Panc1 (cell line): Measurements from ENCODE around the gene AQP7. TPM values are rescaled to one million over a fixed set of nuclear protein-coding genes. Genes with fewer than 3 reads are reported as not detected.

Source experiments
- ATAC-seq: fragments of 200-7000 bp; cut with Tn5 transposase; 2 replicates; pipeline ENCODE4 v1.9.1; 2020; ENCODE audit warnings: mild to moderate bottlenecking, moderate library complexity
- BruUV-seq: library from RNA; stranded (reverse); fragments of 400-500 nt; replicated peaks from 2 replicates; lab custom pipeline; 2021; lab: Mats Ljungman, UMichigan
- CTCF ChIA-PET: fragments of 300-600 bp; sonication (Branson Sonifier 250); formaldehyde crosslinking; loops from one replicate; lab custom pipeline; 2022; ENCODE audit warnings: antibody characterized with exemption; lab: Charles Lee
- POLR2A ChIA-PET: fragments of 300-600 bp; sonication (Branson Sonifier 250); formaldehyde crosslinking; loops from one replicate; lab custom pipeline; 2022; ENCODE audit warnings: antibody characterized with exemption; lab: Charles Lee
- DNase-seq: peaks from one replicate; pipeline ENCODE4 v3.0.0-alpha.2; 2010; ENCODE audit warnings: low read depth, low spot score
- H3K27ac ChIP-seq: 2 replicates; pipeline ENCODE4 v1.5.1; 2011; ENCODE audit warnings: mild to moderate bottlenecking, low read length, inconsistent platforms
- H3K27me3 ChIP-seq: fragments of 200-500 bp; sonication (Bioruptor generic); 2 replicates; pipeline ENCODE4 v1.6.0; 2014; ENCODE audit warnings: low read length, inconsistent platforms; ENCODE audit not compliant: control insufficient read depth, insufficient read depth
- H3K36me3 ChIP-seq: fragments of 200-500 bp; sonication (Bioruptor generic); 2 replicates; pipeline ENCODE4 v1.5.1; 2014; ENCODE audit warnings: inconsistent platforms, mild to moderate bottlenecking, low read length, moderate library complexity; ENCODE audit not compliant: control insufficient read depth, insufficient read depth
- H3K4me1 ChIP-seq: 2 replicates; pipeline ENCODE4 v1.5.1; 2011; ENCODE audit warnings: inconsistent platforms, mild to moderate bottlenecking, low read length, moderate library complexity; ENCODE audit not compliant: control insufficient read depth, insufficient read depth
- H3K4me3 ChIP-seq, 2 experiments: 2 replicates each; pipeline ENCODE4 v1.5.1; 2011 to 2012; ENCODE audit warnings: low read depth in 2 of 2, low read length in 2 of 2, mild to moderate bottlenecking in 2 of 2, inconsistent platforms in 1 of 2, moderate library complexity in 1 of 2
- H3K9me3 ChIP-seq: fragments of 200-500 bp; sonication (Bioruptor generic); 2 replicates; pipeline ENCODE4 v1.5.1; 2014; ENCODE audit warnings: low read depth, mild to moderate bottlenecking, inconsistent platforms, low read length, moderate library complexity; ENCODE audit not compliant: control insufficient read depth, insufficient read depth
- CTCF ChIP-seq: fragments of 450-650 bp; IDR thresholded peaks from 2 replicates; pipeline ENCODE4 v1.5.1; 2017; ENCODE audit warnings: mild to moderate bottlenecking
- POLR2AphosphoS5 ChIP-seq: IDR thresholded peaks from 2 replicates; pipeline ENCODE4 v1.6.1; 2012; ENCODE audit warnings: mild to moderate bottlenecking, low read depth, low read length, moderate library complexity
- REST ChIP-seq, 2 experiments: IDR thresholded peaks; 2 replicates each; pipeline ENCODE4 v1.6.1; 2011 to 2012; ENCODE audit warnings: low read depth in 2 of 2, control low read depth in 1 of 2, low read length in 1 of 2, mild to moderate bottlenecking in 1 of 2, moderate library complexity in 1 of 2; ENCODE audit not compliant: insufficient read depth in 1 of 2
- SIN3A ChIP-seq: IDR thresholded peaks from 2 replicates; pipeline ENCODE4 v1.6.1; 2012; ENCODE audit warnings: low read depth, mild to moderate bottlenecking, low read length, moderate library complexity, borderline replicate concordance; ENCODE audit not compliant: insufficient read depth
- TCF7L2 ChIP-seq: IDR thresholded peaks from 2 replicates; pipeline ENCODE4 v1.6.1; 2011; ENCODE audit warnings: mild to moderate bottlenecking, low read depth, low read length, inconsistent platforms
- in situ Hi-C: cut with HindIII; loops from 2 replicates; pipeline ENCODE4 v1.10.0; 2016; ENCODE audit warnings: low sequenced_read_pairs, low pct_unique_long_range_greater_than_20kb
- intact Hi-C: fragments of 100-400 bp; cut with micrococcal nuclease; formaldehyde crosslinking; loops from one replicate; pipeline ENCODE4 v1.10.0; 2022; ENCODE audit not compliant: unreplicated experiment
- total RNA-seq: library from RNA; stranded (reverse); gene quantifications from one replicate; pipeline ENCODE4 v1.2.1, GENCODE V29; 2021; ENCODE audit not compliant: unreplicated experiment

Gene AQP7
- total RNA-seq, 1 experiment from 2014 or later: 0.26 TPM

- intact Hi-C loops: no loop called here
- in situ Hi-C loops: no loop called here
- Histone ChIP-seq H3K27me3 (no peaks in the 10 kb centered on the region), H3K27ac (no peak overlapping the region), H3K4me3 (no peak overlapping the region), H3K4me1 (0 out of 2 replicates have a peak, but pooled peaks cover 2% of the 10 kb centered on the region), H3K9me3 (no peaks in the 10 kb centered on the region), H3K36me3 (peaks cover 11% of the 10 kb centered on the region; the same call in 1 of the 2 replicates)
- ChIA-PET CTCF (no interaction called here), POLR2A (no interaction called here)
- TF ChIP-seq REST (IDR thresholded peaks at IDR 0.05; ENCODE audit: insufficient read depth in 1 of 2, low read depth in 2 of 2, low read length in 1 of 2) (no peak), POLR2AphosphoS5 (no peak), CTCF (no peak), SIN3A (no peak), TCF7L2 (no peak)
- DNase-seq (no peak), ATAC-seq (no peak)
- no TSS peak for BruUV-seq
These were observed 29.5 kb downstream of the AQP7 start for GRCh38 chr9:33372900-33373299.

- H3K36me3 ChIP-seq: peaks cover 11% of the 10 kb centered on the region; the same call in 1 of the 2 replicates
- CTCF ChIA-PET: no interaction called here
- BruUV-seq: no TSS peak
These were observed 35.3 kb downstream of the AQP7 start for GRCh38 chr9:33366979-33367480.

More at GRCh38 chr9:33366979-33367480, 35.3 kb downstream of the AQP7 start:
- no peak overlapping the region for H3K27ac ChIP-seq
- in situ Hi-C loops: no loop called here
- H3K9me3 ChIP-seq: no peaks in the 10 kb centered on the region
- ATAC-seq (no peak), DNase-seq (no peak)
- no peak overlapping the region for H3K4me3 ChIP-seq
- intact Hi-C loops: no loop called here
- POLR2A ChIA-PET: no interaction called here
- no peaks in the 10 kb centered on the region for H3K27me3 ChIP-seq
- H3K4me1 ChIP-seq: no peaks in the 10 kb centered on the region
- TF ChIP-seq CTCF (no peak), REST (IDR thresholded peaks at IDR 0.05; ENCODE audit: insufficient read depth in 1 of 2, low read depth in 2 of 2, low read length in 1 of 2) (no peak), POLR2AphosphoS5 (no peak), TCF7L2 (no peak), SIN3A (no peak)
